NCI-H774 (cell line): Measurements from ENCODE around the gene TMEM126A.
"Not testable (repeated sequence)": the region's sequence is repeated elsewhere in the genome, so short reads cannot be mapped to it uniquely, and the experiment has no call there.

ENCODE experiments used
- DNase-seq: peaks from one replicate; lab custom pipeline; 2025; lab: John Stamatoyannopoulos, UW

The TMEM126A gene

GRCh38 chr11:85658180-85658579, 10.4 kb downstream of the TMEM126A start:
- DNase-seq, result no peak

- no peak for DNase-seq
These were observed 14.4 kb downstream of the TMEM126A start for GRCh38 chr11:85661972-85662664.

GRCh38 chr11:85663080-85663752, 15.4 kb downstream of the TMEM126A start:
- no peak for DNase-seq

GRCh38 chr11:85663753-85664614, 16.2 kb downstream of the TMEM126A start:
- DNase-seq, result peak; percentile 57

- DNase-seq, result peak; percentile 96
These were observed 17.1 kb downstream of the TMEM126A start, which contains the start of gene CREBZF for GRCh38 chr11:85664615-85665481. Gene CREBZF (minus strand): TSS chr11:85665129. CDS start chr11:85664875, 254 bp downstream.

GRCh38 chr11:85665733-85666132, 18.0 kb downstream of the TMEM126A start:
- peak; percentile 10 for DNase-seq

GRCh38 chr11:85666687-85667086, 18.9 kb downstream of the TMEM126A start:
- DNase-seq, result no peak

GRCh38 chr11:85668157-85668556, 20.4 kb downstream of the TMEM126A start:
- no peak for DNase-seq

GRCh38 chr11:85670949-85671663, 23.3 kb downstream of the TMEM126A start:
- DNase-seq, result not testable (repeated sequence)

- no peak for DNase-seq
These were observed 24.5 kb downstream of the TMEM126A start for GRCh38 chr11:85672105-85672902.

GRCh38 chr11:85673393-85673792, 25.6 kb downstream of the TMEM126A start:
- DNase-seq, result no peak

- DNase-seq, result no peak
These were observed 31.8 kb downstream of the TMEM126A start for GRCh38 chr11:85679576-85679975.

GRCh38 chr11:85680897-85681296, 33.1 kb downstream of the TMEM126A start:
- no peak for DNase-seq

GRCh38 chr11:85682330-85683305, 34.9 kb downstream of the TMEM126A start:
- DNase-seq, result no peak

- DNase-seq, result no peak
These were observed 37.5 kb downstream of the TMEM126A start for GRCh38 chr11:85685125-85685819.

GRCh38 chr11:85685820-85686459, 38.2 kb downstream of the TMEM126A start, which contains the start of gene CCDC89:
Gene CCDC89 (minus strand): TSS chr11:85686195. CDS start chr11:85686130, 65 bp downstream.
- peak; percentile 53 for DNase-seq

GRCh38 chr11:85694385-85694980, 46.7 kb downstream of the TMEM126A start:
- peak; percentile 32 for DNase-seq
